ENCODE results near the gene CLEC18C. TPM values are rescaled to one million over a fixed set of nuclear protein-coding genes. Genes with fewer than 3 reads are reported as not detected.

CLEC18C gene
- total and polyA plus RNA-seq, 2 of the 4 experiments (the other 2 are of a cell fraction), result 0.03 TPM; not detected in 1

DNA sequence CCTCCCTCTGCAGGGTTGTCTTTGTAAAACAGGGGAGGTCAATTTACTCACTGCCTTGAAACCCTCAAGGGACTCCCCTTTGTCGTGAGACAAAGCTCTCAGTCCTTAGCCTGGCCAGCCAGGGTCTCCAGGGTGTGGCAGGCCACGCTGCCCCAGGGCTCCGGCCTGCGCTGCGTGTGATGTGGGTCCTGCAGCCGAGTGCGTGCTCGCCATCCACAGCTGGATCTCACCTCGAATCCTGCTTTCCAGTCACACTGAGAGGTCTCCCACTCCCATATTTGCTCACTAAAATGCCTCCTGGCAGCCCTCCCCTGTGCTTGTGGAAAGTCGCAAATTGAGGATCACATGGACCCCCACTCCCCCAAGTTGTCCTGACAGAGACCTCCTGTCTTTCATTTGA is 10.0 kb upstream of the CLEC18C start:
- H2BK120ac ChIP-seq (ENCODE audit: low read depth, low read length), result no peak overlapping the region
- H4K8ac ChIP-seq (ENCODE audit: low read depth in 2 of 2, low read length in 2 of 2), result no peak overlapping the region
- CTCF ChIA-PET, result no interaction called here
- no peak overlapping the region for H2AK9ac ChIP-seq (replicated peaks; ENCODE audit: low read depth, low read length, poor library complexity)
- intact Hi-C loops (cut with micrococcal nuclease) (no loop called here), dilution Hi-C loops (cut with HindIII; ENCODE audit: low sequenced_read_pairs, unreplicated experiment) (no loop called here), in situ Hi-C loops (cut with MboI; ENCODE audit: low sequenced_read_pairs) (no loop called here)
- no peak overlapping the region for H4K5ac ChIP-seq (ENCODE audit: low read depth, low read length)
- peaks cover 10% of the 10 kb centered on the region; the same call in 1 of the 2 replicates for H3K9me1 ChIP-seq (ENCODE audit: insufficient read depth, low read length)
- H3K4me1 ChIP-seq (ENCODE audit: control insufficient read depth, insufficient read depth, low read length), result peaks cover 8% of the 10 kb centered on the region
- H2AK5ac ChIP-seq (ENCODE audit: low read depth, low read length), result no peak overlapping the region; the same call in 1 of the 2 replicates
- POLR2A ChIA-PET (ENCODE audit: unreplicated experiment), result no interaction called here
- peaks cover 3% of the 10 kb centered on the region; the same call in 1 of the 2 replicates for H4K20me1 ChIP-seq (ENCODE audit: insufficient read depth, low read length)
- no peak overlapping the region for H3K56ac ChIP-seq (ENCODE audit: extremely low read depth, insufficient read depth, low read length)
- H2AFZ ChIP-seq (replicated peaks; ENCODE audit: low read length, poor library complexity), result no peak overlapping the region
- no peak overlapping the region for H3K4ac ChIP-seq (ENCODE audit: low read depth, low read length)
- H3K4me3 ChIP-seq (ENCODE audit: insufficient read depth, low read depth, low read length), result no peak overlapping the region
- no peak overlapping the region for H3K4me2 ChIP-seq (ENCODE audit: low read depth, low read length)
- no peak overlapping the region for H3K18ac ChIP-seq (ENCODE audit: low read depth, low read length)
- 89% methylated on average over 9 of the region's 10 CpGs; no CpG with 5 or more reads in 1 of the 2 experiments for WGBS, 2 experiments (ENCODE audit: extremely low coverage in 2 of 2, insufficient read length in 1 of 2)
- no peak overlapping the region; the same call in 1 of the 2 replicates for H2BK20ac ChIP-seq (ENCODE audit: low read depth, low read length)
- no peak for DNase-seq
- H3K14ac ChIP-seq (replicated peaks; ENCODE audit: low read depth, low read length), result no peak overlapping the region
- no peaks in the 10 kb centered on the region for H3K27me3 ChIP-seq (ENCODE audit: control insufficient read depth, insufficient read depth, low read length)
- no peak overlapping the region for H2BK5ac ChIP-seq (ENCODE audit: low read depth, low read length, poor library complexity, severe bottlenecking)
- peaks cover 18% of the 10 kb centered on the region for H3K36me3 ChIP-seq (ENCODE audit: control insufficient read depth, insufficient read depth, low read length)
- H3K23ac ChIP-seq (ENCODE audit: low read depth, low read length), result no peak overlapping the region
- H3K9me3 ChIP-seq (ENCODE audit: control insufficient read depth, insufficient read depth, low read length), result no peaks in the 10 kb centered on the region
- no peak for ATAC-seq (ENCODE audit: low read depth)
- H2BK15ac ChIP-seq (ENCODE audit: low read depth, low read length), result no peak overlapping the region
- H3K27ac ChIP-seq (ENCODE audit: insufficient read depth, low read length), result no peak overlapping the region
- no peak overlapping the region for H4K91ac ChIP-seq (ENCODE audit: insufficient read depth, low read depth, low read length)
- TF ChIP-seq, protein P1, sequence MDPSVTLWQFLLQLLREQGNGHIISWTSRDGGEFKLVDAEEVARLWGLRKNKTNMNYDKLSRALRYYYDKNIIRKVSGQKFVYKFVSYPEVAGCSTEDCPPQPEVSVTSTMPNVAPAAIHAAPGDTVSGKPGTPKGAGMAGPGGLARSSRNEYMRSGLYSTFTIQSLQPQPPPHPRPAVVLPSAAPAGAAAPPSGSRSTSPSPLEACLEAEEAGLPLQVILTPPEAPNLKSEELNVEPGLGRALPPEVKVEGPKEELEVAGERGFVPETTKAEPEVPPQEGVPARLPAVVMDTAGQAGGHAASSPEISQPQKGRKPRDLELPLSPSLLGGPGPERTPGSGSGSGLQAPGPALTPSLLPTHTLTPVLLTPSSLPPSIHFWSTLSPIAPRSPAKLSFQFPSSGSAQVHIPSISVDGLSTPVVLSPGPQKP (IDR thresholded peaks at IDR 0.05; ENCODE audit: borderline replicate concordance, low read depth, low read length), result no peak
- no peak for TF ChIP-seq RCOR1 (IDR thresholded peaks at IDR 0.05; ENCODE audit: insufficient replicate concordance, low read length)
- TF ChIP-seq, protein P2, sequence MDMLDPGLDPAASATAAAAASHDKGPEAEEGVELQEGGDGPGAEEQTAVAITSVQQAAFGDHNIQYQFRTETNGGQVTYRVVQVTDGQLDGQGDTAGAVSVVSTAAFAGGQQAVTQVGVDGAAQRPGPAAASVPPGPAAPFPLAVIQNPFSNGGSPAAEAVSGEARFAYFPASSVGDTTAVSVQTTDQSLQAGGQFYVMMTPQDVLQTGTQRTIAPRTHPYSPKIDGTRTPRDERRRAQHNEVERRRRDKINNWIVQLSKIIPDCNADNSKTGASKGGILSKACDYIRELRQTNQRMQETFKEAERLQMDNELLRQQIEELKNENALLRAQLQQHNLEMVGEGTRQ (IDR thresholded peaks at IDR 0.05; ENCODE audit: low read depth, low read length), result no peak
- TF ChIP-seq MXI1 (IDR thresholded peaks at IDR 0.05; ENCODE audit: borderline replicate concordance, low read depth, low read length), result no peak
- TF ChIP-seq CEBPB (IDR thresholded peaks at IDR 0.05; ENCODE audit: low read depth, low read length), result no peak
- no peak for TF ChIP-seq NFE2L2 (IDR thresholded peaks at IDR 0.05; ENCODE audit: low read depth, low read length)
- no peak for TF ChIP-seq FOS (IDR thresholded peaks at IDR 0.05; ENCODE audit: low read depth, low read length)
- no peak for TF ChIP-seq POLR2A (IDR thresholded peaks at IDR 0.05; ENCODE audit: low read depth, low read length)
- TF ChIP-seq RFX5 (IDR thresholded peaks at IDR 0.05; ENCODE audit: low read depth, low read length), result no peak
- TF ChIP-seq RAD21 (IDR thresholded peaks at IDR 0.05; ENCODE audit: low read length), result no peak
- TF ChIP-seq SMC3 (IDR thresholded peaks at IDR 0.05; ENCODE audit: low read depth, low read length), result no peak
- TF ChIP-seq MAFK (IDR thresholded peaks at IDR 0.05; ENCODE audit: low read depth, low read length), result no peak
- TF ChIP-seq, protein P3, sequence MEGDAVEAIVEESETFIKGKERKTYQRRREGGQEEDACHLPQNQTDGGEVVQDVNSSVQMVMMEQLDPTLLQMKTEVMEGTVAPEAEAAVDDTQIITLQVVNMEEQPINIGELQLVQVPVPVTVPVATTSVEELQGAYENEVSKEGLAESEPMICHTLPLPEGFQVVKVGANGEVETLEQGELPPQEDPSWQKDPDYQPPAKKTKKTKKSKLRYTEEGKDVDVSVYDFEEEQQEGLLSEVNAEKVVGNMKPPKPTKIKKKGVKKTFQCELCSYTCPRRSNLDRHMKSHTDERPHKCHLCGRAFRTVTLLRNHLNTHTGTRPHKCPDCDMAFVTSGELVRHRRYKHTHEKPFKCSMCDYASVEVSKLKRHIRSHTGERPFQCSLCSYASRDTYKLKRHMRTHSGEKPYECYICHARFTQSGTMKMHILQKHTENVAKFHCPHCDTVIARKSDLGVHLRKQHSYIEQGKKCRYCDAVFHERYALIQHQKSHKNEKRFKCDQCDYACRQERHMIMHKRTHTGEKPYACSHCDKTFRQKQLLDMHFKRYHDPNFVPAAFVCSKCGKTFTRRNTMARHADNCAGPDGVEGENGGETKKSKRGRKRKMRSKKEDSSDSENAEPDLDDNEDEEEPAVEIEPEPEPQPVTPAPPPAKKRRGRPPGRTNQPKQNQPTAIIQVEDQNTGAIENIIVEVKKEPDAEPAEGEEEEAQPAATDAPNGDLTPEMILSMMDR (conservative IDR thresholded peaks at IDR 0.05; ENCODE audit: low read depth, low read length), result no peak
- TF ChIP-seq CHD1 (IDR thresholded peaks at IDR 0.05; ENCODE audit: low read depth, low read length), result no peak
- no peak for TF ChIP-seq BHLHE40 (IDR thresholded peaks at IDR 0.05; ENCODE audit: low read depth, low read length)
- no peak for TF ChIP-seq MAZ (IDR thresholded peaks at IDR 0.05; ENCODE audit: borderline replicate concordance, low read depth, low read length)
- BruUV-seq (replicated peaks), result no TSS peak
- no peak overlapping the region for H3K9ac ChIP-seq (ENCODE audit: low read depth, low read length)
- no peaks in the 10 kb centered on the region for H3K79me1 ChIP-seq (ENCODE audit: low read depth in 1 of 2, low read length in 2 of 2)

Measured in IMR-90 (cell line).